HFF-Myc (cell line): ENCODE measurements around the gene PLPP7.

Source experiments
- DNase-seq: peaks from one replicate; pipeline ENCODE4 v3.0.0-alpha.2; 2011; ENCODE audit warnings: low read depth; ENCODE audit errors: extremely low read depth
- H3K4me3 ChIP-seq: replicated peaks from 2 replicates; pipeline ENCODE4 v1.5.1; 2011; ENCODE audit warnings: low read depth, mild to moderate bottlenecking, control low read depth, low read length
- TF ChIP-seq, protein P1 (sequence below): IDR thresholded peaks from 2 replicates; pipeline ENCODE4 v1.5.1; 2012; ENCODE audit warnings: mild to moderate bottlenecking, low read depth, low read length, control low read depth; ENCODE audit errors: missing control alignments

The PLPP7 gene

DNA sequence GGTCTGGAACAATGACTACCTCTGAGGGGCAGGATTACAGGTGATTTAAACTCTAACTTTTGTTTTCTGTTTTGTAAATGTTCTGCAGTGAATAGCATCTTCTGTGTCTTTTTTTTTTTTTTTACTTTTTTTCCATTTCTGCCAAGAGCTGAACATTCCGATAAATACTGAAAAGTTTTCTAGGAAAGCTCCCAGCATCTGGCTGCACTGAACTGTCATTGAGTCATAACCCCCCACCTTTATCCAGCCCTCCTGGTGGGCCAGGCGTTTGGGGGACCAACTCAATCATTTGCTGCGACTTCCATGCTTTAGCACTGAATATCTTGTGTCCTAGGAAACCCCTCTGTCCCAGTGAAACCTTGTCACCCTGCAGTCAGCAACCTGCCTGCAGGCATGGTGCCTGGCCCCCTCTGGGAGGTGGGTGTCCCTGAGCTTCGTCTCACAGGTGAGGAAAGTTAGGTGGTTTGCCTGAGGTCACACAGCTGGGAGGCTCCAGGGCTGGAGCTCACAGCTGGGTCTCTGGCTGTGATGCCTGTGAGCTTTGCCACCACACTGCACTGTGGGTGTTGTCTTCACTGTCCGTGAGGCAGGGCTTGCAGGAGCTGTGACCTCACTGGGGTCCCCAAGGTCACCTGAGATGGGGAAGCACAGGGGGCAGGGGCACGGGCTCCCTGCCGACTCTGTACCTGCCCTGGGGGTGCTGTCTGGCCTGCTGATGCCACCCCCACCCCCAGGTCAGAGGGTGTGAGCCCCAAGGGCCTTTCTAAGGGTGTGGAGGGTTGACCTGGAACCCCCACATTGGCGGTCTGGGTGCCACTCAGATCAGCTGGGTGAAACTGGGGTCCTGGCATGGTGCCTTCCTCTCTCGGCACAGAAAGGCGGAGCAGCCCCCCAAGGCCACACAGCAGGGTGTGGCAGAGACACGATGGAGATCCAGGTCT is 14.1 kb downstream of the PLPP7 start:
- no peak for DNase-seq
- TF ChIP-seq, protein P1, sequence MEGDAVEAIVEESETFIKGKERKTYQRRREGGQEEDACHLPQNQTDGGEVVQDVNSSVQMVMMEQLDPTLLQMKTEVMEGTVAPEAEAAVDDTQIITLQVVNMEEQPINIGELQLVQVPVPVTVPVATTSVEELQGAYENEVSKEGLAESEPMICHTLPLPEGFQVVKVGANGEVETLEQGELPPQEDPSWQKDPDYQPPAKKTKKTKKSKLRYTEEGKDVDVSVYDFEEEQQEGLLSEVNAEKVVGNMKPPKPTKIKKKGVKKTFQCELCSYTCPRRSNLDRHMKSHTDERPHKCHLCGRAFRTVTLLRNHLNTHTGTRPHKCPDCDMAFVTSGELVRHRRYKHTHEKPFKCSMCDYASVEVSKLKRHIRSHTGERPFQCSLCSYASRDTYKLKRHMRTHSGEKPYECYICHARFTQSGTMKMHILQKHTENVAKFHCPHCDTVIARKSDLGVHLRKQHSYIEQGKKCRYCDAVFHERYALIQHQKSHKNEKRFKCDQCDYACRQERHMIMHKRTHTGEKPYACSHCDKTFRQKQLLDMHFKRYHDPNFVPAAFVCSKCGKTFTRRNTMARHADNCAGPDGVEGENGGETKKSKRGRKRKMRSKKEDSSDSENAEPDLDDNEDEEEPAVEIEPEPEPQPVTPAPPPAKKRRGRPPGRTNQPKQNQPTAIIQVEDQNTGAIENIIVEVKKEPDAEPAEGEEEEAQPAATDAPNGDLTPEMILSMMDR: no peak
- no peak overlapping the region for H3K4me3 ChIP-seq

DNA sequence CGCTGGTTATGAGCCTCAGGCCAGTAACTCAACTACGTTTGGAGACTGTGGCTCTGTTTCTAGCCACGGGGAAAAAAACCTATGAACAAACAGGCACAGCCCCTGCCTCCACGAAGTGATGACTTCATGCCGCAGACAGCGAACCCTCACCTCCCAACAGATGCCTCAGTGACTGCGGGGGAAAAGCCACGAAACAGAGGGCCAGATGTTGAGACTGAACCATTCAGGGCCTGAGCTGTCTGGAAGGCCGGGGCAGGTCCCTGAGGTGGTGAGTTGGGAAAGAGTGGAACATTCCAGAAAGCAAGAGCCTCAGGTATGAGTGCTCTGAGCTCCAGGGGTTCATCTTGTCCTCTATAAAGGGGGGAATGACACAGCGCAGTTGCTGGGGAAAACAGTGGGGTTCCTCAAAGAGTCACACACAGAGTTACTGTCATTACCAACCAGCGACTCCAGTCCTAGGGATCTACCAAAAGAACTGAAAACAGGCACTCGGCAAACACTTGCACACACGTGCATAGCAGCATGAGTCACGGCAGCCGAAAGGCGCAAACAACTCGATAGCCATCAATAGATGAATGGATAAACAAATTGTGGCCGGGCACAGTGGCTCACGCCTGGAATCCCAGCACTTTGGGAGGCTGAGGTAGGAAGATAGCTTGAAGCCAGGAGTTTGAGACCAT is 15.3 kb downstream of the PLPP7 start:
- TF ChIP-seq, protein P1: no peak
- peak; percentile 58 for DNase-seq
- H3K4me3 ChIP-seq: no peak overlapping the region

DNA sequence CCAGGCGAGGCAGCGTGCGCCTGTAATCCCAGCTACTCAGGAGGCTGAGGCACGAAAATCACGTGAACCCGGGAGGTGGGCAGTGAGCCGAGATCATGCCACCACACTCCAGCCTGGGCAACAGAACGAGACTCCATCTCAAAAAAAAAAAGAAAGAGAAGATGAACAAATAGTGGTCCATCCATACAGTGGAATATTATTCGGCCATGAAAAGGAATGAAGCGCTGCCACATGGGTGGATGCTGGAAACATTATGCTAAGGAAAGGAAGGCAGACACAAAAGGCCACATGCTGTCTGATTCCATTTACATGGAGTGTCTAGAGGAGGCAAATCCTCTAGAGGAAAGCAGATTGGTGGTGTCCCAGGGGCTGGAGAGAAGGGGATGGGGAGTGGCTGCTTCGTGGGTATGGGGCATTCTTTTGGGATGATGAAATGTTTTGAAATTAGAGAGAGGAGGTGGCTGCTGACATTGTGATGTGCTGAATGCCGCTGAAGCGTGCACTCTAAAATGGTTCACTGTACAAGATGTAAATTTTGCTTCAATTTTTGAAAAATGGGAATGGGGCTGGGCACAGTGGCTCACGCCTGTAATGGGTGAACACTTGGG is 17.0 kb downstream of the PLPP7 start:
- H3K4me3 ChIP-seq: no peak overlapping the region
- DNase-seq: no peak
- TF ChIP-seq, protein P1: no peak

DNA sequence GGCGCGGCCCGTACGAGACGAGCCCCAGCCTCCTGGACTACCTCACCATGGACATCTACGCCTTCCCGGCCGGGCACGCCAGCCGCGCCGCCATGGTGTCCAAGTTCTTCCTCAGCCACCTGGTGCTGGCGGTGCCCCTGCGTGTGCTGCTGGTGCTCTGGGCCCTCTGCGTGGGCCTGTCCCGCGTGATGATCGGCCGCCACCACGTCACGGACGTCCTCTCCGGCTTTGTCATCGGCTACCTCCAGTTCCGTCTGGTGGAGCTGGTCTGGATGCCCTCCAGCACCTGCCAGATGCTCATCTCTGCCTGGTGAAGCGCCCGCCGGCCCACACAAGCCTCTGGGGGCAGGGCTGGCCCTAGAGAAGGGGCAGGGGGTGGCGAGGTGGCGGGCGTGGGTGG is 18.5 kb downstream of the PLPP7 start:
- H3K4me3 ChIP-seq: no peak overlapping the region

DNA sequence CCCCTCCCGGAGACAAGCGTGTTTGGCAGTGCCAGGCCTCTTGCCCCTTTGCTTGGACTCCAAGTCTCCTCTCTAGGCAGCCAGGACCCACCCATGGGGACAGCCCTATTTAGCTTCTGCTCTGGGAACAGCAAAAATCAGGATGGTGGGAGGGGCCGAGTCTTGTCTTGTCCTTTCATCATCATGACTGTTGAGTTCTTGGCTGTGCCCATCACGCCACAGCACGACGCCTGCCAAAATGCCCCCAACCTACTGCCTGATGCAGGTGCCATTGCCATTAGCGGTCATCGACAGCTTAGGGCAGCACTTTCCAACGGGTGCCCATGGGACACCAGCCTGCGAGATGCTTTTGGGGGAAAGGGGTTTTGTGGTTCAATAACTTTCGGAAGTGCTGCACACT is 18.9 kb downstream of the PLPP7 start:
- DNase-seq: no peak
- TF ChIP-seq, protein P1: no peak
- no peak overlapping the region for H3K4me3 ChIP-seq

More for the DNA sequence above, 18.5 kb downstream of the PLPP7 start:
- TF ChIP-seq, protein P1: no peak
- DNase-seq: no peak

DNA sequence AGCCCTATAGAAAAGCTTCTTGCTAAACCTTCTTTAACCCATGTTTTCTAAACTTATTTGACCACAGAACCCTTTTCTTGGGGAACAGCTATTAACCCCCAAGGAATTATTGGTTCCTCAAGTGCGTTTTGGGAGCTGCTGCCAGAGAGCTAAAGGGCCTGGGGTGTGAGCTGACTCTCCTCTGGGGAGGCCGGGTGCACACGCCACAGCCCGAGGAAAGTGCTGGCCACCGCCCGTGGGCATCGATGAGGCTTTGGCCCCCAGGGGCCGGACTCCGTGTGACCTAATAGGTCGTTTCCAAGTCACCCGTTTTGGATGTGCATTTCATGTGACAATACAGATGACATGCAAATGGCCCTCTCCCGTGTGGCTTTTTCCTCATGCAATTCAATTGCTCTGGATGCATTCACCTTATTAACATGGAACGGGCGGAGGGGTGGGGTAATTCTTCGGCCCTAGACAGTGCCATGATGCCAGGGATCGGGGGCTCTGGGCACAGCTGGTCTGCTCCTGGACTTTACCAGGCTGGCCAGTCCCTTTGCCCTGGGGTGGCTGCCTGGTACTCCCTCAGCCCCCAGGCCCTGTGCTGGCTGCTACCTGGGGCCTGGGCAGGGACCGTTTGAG is 19.5 kb downstream of the PLPP7 start:
- TF ChIP-seq, protein P1: no peak
- H3K4me3 ChIP-seq: no peak overlapping the region
- no peak for DNase-seq
